SK-N-SH (cell line): ENCODE measurements around the gene MBOAT2. TPM values are rescaled to one million over a fixed set of nuclear protein-coding genes. Genes with fewer than 3 reads are reported as not detected.
A peak's percentile ranks its signal among the peaks of the same experiment; 100 is the strongest.

Experiments used
- CTCF ChIA-PET: fragments of 300-600, 350-600 bp; formaldehyde crosslinking; extraction: SDS; loops from one replicate; lab custom pipeline; 2021; lab: Yijun Ruan, JAX
- POLR2A ChIA-PET: fragments of 350-600 bp; sonication (Branson Sonifier 250); formaldehyde crosslinking; extraction: SDS; loops from one replicate; lab custom pipeline; 2020; ENCODE audit warnings: antibody characterized with exemption, inconsistent platforms; lab: Yijun Ruan, JAX
- DNase-seq: peaks from one replicate; pipeline ENCODE4 v3.0.0; 2012
- H2AFZ ChIP-seq: fragments of 200-600 bp; sonication (generic); 2 replicates; pipeline ENCODE4 v1.8.1; 2016; ENCODE audit warnings: antibody characterized with exemption, mild to moderate bottlenecking, low read depth
- H3F3A ChIP-seq: fragments of 200-600 bp; sonication (generic); replicated peaks from 2 replicates; pipeline ENCODE3; 2016; ENCODE audit warnings: antibody characterized with exemption, mild to moderate bottlenecking; ENCODE audit not compliant: insufficient read depth
- H3K27ac ChIP-seq, 2 experiments: fragments of 200-500 bp in 1 of 2; fragments of 200-600 bp in 1 of 2; sonication (Bioruptor generic) in 1 of 2; sonication (generic), shearing (Covaris generic) in 1 of 2; 2 replicates each; pipeline versions ENCODE4 v1.5.1 to v1.6.1; 2014 to 2016; ENCODE audit warnings: low read depth in 2 of 2, inconsistent platforms in 1 of 2, low read length in 1 of 2, mild to moderate bottlenecking in 1 of 2, mixed read lengths in 1 of 2
- H3K27me3 ChIP-seq: fragments of 200-600 bp; sonication (generic), shearing (Covaris generic); 2 replicates; pipeline ENCODE4 v1.6.1; 2016; ENCODE audit warnings: mixed run types; ENCODE audit not compliant: insufficient read depth
- H3K36me3 ChIP-seq, 2 experiments: fragments of 200-500 bp in 1 of 2; fragments of 200-600 bp in 1 of 2; sonication (Bioruptor generic) in 1 of 2; sonication (generic) in 1 of 2; replicated peaks in 1 of 2; 2 replicates each; pipeline versions ENCODE3 to v1.5.1; 2014 to 2016; ENCODE audit warnings: low read length in 1 of 2, mild to moderate bottlenecking in 1 of 2; ENCODE audit not compliant: insufficient read depth in 2 of 2, control insufficient read depth in 1 of 2
- H3K4me1 ChIP-seq, 2 experiments: fragments of 200-500 bp in 1 of 2; fragments of 200-600 bp in 1 of 2; sonication (Bioruptor generic) in 1 of 2; sonication (generic), shearing (Covaris generic) in 1 of 2; 2 replicates each; pipeline versions ENCODE4 v1.5.1 to v1.6.1; 2014 to 2016; ENCODE audit warnings: low read depth in 1 of 2, low read length in 1 of 2, mixed run types in 1 of 2; ENCODE audit not compliant: insufficient read depth in 2 of 2, control insufficient read depth in 1 of 2
- H3K4me2 ChIP-seq: fragments of 200-600 bp; sonication (generic), shearing (Covaris generic); 2 replicates; pipeline ENCODE4 v1.6.1; 2017; ENCODE audit warnings: mixed run types
- H3K4me3 ChIP-seq, 2 experiments: fragments of 200-500 bp in 1 of 2; fragments of 200-600 bp in 1 of 2; sonication (Bioruptor generic) in 1 of 2; sonication (generic), shearing (Covaris generic) in 1 of 2; 2 replicates each; pipeline versions ENCODE4 v1.5.1 to v1.8.1; 2014 to 2016; ENCODE audit warnings: low read depth in 2 of 2, inconsistent platforms in 1 of 2, low read length in 1 of 2, mild to moderate bottlenecking in 1 of 2, mixed read lengths in 1 of 2, moderate library complexity in 1 of 2
- H3K79me2 ChIP-seq: fragments of 200-600 bp; sonication (generic); 2 replicates; pipeline ENCODE4 v1.8.1; 2017; ENCODE audit warnings: mild to moderate bottlenecking; ENCODE audit not compliant: insufficient read depth
- H3K9ac ChIP-seq: fragments of 200-600 bp; sonication (generic); 2 replicates; pipeline ENCODE4 v1.6.1; 2017; ENCODE audit warnings: mixed run types
- H3K9me2 ChIP-seq: fragments of 200-600 bp; sonication (generic); 2 replicates; pipeline ENCODE4 v1.6.1; 2017; ENCODE audit warnings: mixed run types
- H3K9me3 ChIP-seq: fragments of 200-600 bp; sonication (generic); 2 replicates; pipeline ENCODE4 v1.6.1; 2017; ENCODE audit warnings: mixed run types, mild to moderate bottlenecking, moderate library complexity
- H4K20me1 ChIP-seq: fragments of 200-600 bp; sonication (generic); 2 replicates; pipeline ENCODE4 v1.6.1; 2017; ENCODE audit warnings: mild to moderate bottlenecking, mixed run types; ENCODE audit not compliant: insufficient read depth
- CHD2 ChIP-seq: fragments of 150-350 bp; IDR thresholded peaks from 2 replicates; pipeline ENCODE4 v1.6.1; 2018; ENCODE audit warnings: low read length; ENCODE audit not compliant: partially characterized antibody
- CTCF ChIP-seq: fragments of 200-600 bp; sonication (generic); IDR thresholded peaks from 2 replicates; pipeline ENCODE4 v1.6.1; 2017; ENCODE audit warnings: antibody characterized with exemption, mild to moderate bottlenecking, moderate library complexity
- ELF1 ChIP-seq: IDR thresholded peaks from 2 replicates; pipeline ENCODE4 v1.4.0; 2012
- EP300 ChIP-seq, 2 experiments: IDR thresholded peaks; 2 replicates each; pipeline versions ENCODE4 v1.4.0 to v1.6.1; 2012; ENCODE audit warnings: borderline replicate concordance in 1 of 2, low read depth in 1 of 2, low read length in 1 of 2
- EZH2phosphoT487 ChIP-seq: fragments of 200-600 bp; sonication (generic); IDR thresholded peaks from 2 replicates; pipeline ENCODE4 v1.6.1; 2017; ENCODE audit warnings: low read depth, mixed run types, mild to moderate bottlenecking, antibody characterized with exemption, moderate library complexity, borderline replicate concordance
- FOXJ3 ChIP-seq: sonication (generic); formaldehyde crosslinking; IDR thresholded peaks from 2 replicates; pipeline ENCODE4 v1.5.1; 2020; ENCODE audit warnings: mild to moderate bottlenecking, missing genetic modification reagents
- FOXM1 ChIP-seq: IDR thresholded peaks from 2 replicates; pipeline ENCODE4 v1.4.0; 2012; ENCODE audit warnings: low read depth, mild to moderate bottlenecking
- GATA2 ChIP-seq: sonication (generic); formaldehyde crosslinking; IDR thresholded peaks from 2 replicates; pipeline ENCODE4 v1.5.0; 2020; ENCODE audit warnings: mild to moderate bottlenecking, missing genetic modification reagents
- JUND ChIP-seq: IDR thresholded peaks from 2 replicates; pipeline ENCODE4 v1.4.0; 2012
- MEF2A ChIP-seq: IDR thresholded peaks from 2 replicates; pipeline ENCODE4 v1.4.0; 2012; ENCODE audit warnings: low read depth, borderline replicate concordance
- MXI1 ChIP-seq: IDR thresholded peaks from 2 replicates; pipeline ENCODE4 v1.6.1; 2012; ENCODE audit warnings: mild to moderate bottlenecking, low read depth, low read length, improper control_type of control experiment
- NRF1 ChIP-seq: IDR thresholded peaks from 2 replicates; pipeline ENCODE4 v1.6.1; 2012; ENCODE audit warnings: low read depth, mild to moderate bottlenecking, low read length
- RCOR1 ChIP-seq: fragments of 150-350 bp; IDR thresholded peaks from 2 replicates; pipeline ENCODE4 v1.6.1; 2017; ENCODE audit warnings: antibody characterized with exemption, low read length
- RFX5 ChIP-seq: IDR thresholded peaks from 2 replicates; pipeline ENCODE4 v1.6.1; 2012; ENCODE audit warnings: mild to moderate bottlenecking, improper control_type of control experiment, low read length
- RXRA ChIP-seq: IDR thresholded peaks from 2 replicates; pipeline ENCODE4 v1.4.0; 2012; ENCODE audit warnings: low read depth, mild to moderate bottlenecking, borderline replicate concordance
- SMC3 ChIP-seq: IDR thresholded peaks from 2 replicates; pipeline ENCODE4 v1.6.1; 2012; ENCODE audit warnings: low read depth, low read length, improper control_type of control experiment
- TEAD4 ChIP-seq: IDR thresholded peaks from 2 replicates; pipeline ENCODE4 v1.4.0; 2012; ENCODE audit warnings: mild to moderate bottlenecking, borderline replicate concordance; ENCODE audit not compliant: insufficient read depth
- WGBS: methylation state at CpG from one replicate; pipeline ENCODE4 v1.1.6; 2017; ENCODE audit warnings: low lambda C conversion rate; 5-methylcytosine and 5-hydroxymethylcytosine counted together
- polyA plus RNA-seq, 3 experiments: library from polyadenylated mRNA; depleted of rRNA; stranded (reverse); fragments of >200 nt; gene quantifications; 2 replicates each; pipeline ENCODE4 v1.2.3, GENCODE V29; 2012
- TF ChIP-seq, protein P1 (sequence below): IDR thresholded peaks from 2 replicates; pipeline ENCODE4 v1.4.0; 2012; ENCODE audit warnings: low read depth, borderline replicate concordance

MBOAT2 gene
- polyA plus RNA-seq, 1 of the 3 experiments (the other 2 are of a cell fraction), result 33.9 TPM

DNA sequence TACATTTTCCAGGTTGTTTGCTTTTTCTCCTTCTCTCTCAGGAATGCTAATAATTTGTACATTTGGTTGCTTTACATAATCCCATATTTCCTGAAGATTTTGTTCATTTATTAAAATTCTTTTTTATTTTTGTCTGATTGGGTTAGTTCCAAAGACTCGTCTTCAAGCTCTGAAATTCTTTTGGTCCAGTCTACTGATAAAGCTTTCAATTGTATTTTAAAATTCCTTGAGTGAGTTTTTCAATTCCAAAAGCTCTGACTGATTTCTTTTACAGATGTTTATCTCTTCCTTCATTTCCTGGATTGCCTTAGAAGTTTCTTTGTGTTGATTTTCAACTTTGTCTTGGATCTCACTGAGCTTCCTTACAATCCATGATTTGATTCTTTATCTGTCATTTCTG is 50.0 kb downstream of the MBOAT2 start:
- ChIA-PET POLR2A (no interaction called here), CTCF (no interaction called here)
- H3K9me2 ChIP-seq, result no peaks in the 10 kb centered on the region
- 73% methylated on average over 1 of the region's 1 CpG for WGBS
- no peaks in the 10 kb centered on the region; the same call in 1 of the 2 replicates for H4K20me1 ChIP-seq
- H3K36me3 ChIP-seq, result peaks cover 3 to 41% of the 10 kb centered on the region in 2 experiments
- no peaks in the 10 kb centered on the region for H3K27me3 ChIP-seq
- no peak overlapping the region for H3K9ac ChIP-seq
- no peak for DNase-seq
- no peak overlapping the region for H3K4me2 ChIP-seq
- peaks cover 0 to 4% of the 10 kb centered on the region in 2 experiments; a peak in 1 of 4 replicates for H3K4me1 ChIP-seq
- H3K9me3 ChIP-seq, result peaks cover 13% of the 10 kb centered on the region; the same call in 1 of the 2 replicates
- no peak overlapping the region for H3K27ac ChIP-seq
- H3K4me3 ChIP-seq, result no peak overlapping the region
- TF ChIP-seq ELF1, result no peak
- H3F3A ChIP-seq, result no peaks in the 10 kb centered on the region
- peaks cover 34% of the 10 kb centered on the region for H3K79me2 ChIP-seq
- H2AFZ ChIP-seq, result no peak overlapping the region

DNA sequence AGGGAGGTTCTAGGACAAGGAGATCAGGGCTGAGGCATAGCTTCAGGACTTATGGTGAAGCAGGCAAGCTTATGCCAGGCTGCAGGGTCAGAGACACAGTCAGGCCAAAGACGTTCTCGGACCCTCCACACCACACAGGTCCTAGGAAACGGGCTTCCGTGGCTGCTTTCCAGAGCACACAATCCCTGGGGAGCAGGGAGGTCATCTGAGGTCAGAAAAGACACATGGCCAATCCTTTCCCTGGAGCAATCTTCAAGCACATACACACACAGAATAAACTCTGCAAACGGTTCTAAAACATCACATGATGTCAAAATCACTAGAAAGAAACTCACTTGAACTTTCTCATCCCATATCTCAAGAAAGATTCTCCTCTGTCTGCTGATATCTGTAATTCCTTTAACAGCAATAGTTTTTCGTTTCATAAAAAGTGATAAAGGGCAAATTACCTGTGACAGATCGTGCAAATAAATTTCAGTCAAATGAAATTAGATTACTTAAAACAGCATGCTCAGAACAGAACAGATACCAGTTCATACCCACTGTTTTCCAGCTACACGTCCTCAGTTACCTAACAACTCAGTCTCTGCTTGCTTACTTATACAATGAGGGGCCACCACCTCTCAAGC is 63.9 kb downstream of the MBOAT2 start:
- Histone ChIP-seq H3K27me3 (no peaks in the 10 kb centered on the region), H3K4me3 (no peak overlapping the region), H3F3A (no peaks in the 10 kb centered on the region), H3K9me2 (no peaks in the 10 kb centered on the region), H3K4me1 (peaks cover 0 to 24% of the 10 kb centered on the region in 2 experiments; a peak in 2 of 4 replicates), H3K79me2 (peaks cover 14% of the 10 kb centered on the region; the same call in 1 of the 2 replicates), H3K9ac (no peak overlapping the region), H3K9me3 (no peaks in the 10 kb centered on the region), H3K36me3 (peaks cover 9 to 24% of the 10 kb centered on the region in 2 experiments), H3K27ac (peak overlapping the region in 1 of 2 experiments; percentile 52; a peak in 2 of 4 replicates), H2AFZ (no peak overlapping the region), H4K20me1 (no peaks in the 10 kb centered on the region), H3K4me2 (no peak overlapping the region)
- CTCF ChIA-PET, result interaction anchor here (1.1 to 1.5 kb wide), 2 partner anchors 24 to 204 kb away, joined by 3 read pairs; no protein-coding TSS in a partner anchor
- DNase-seq, result peak; percentile 58
- POLR2A ChIA-PET, result interaction anchor here (1.3 kb wide), 1 partner anchor 65 kb away, joined by 3 read pairs; no protein-coding TSS in a partner anchor
- TF ChIP-seq JUND, result no peak
- TF ChIP-seq NRF1, result no peak
- TF ChIP-seq FOXM1, result no peak
- TF ChIP-seq FOXJ3 (CRISPR knock-in tag), result no peak; the same call in 1 of the 2 replicates
- no peak for TF ChIP-seq RXRA
- no peak for TF ChIP-seq CTCF
- TF ChIP-seq MXI1, result 0 out of 2 replicates have a peak, but pooled peaks have one; percentile 53
- no peak for TF ChIP-seq SMC3
- peak; percentile 74 for TF ChIP-seq GATA2 (CRISPR knock-in tag)
- peak; percentile 61; the same call in 1 of the 2 replicates for TF ChIP-seq RCOR1
- TF ChIP-seq CHD2, result peak; percentile 56
- peak; percentile 41; the same call in 1 of the 2 replicates for TF ChIP-seq RFX5
- no peak for TF ChIP-seq TEAD4
- no peak for TF ChIP-seq EZH2phosphoT487
- peak in 1 of 2 experiments; percentile 42; a peak in 1 of 4 replicates for TF ChIP-seq EP300 (IDR thresholded peaks at IDR 0.05; ENCODE audit: borderline replicate concordance in 1 of 2, low read depth in 1 of 2, low read length in 1 of 2)
- TF ChIP-seq, protein P1, sequence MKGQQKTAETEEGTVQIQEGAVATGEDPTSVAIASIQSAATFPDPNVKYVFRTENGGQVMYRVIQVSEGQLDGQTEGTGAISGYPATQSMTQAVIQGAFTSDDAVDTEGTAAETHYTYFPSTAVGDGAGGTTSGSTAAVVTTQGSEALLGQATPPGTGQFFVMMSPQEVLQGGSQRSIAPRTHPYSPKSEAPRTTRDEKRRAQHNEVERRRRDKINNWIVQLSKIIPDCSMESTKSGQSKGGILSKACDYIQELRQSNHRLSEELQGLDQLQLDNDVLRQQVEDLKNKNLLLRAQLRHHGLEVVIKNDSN, result no peak
- TF ChIP-seq MEF2A, result no peak
- WGBS, result 65% methylated on average over 8 of the region's 8 CpGs
